Endometrial microvascular endothelial cells (primary cell): ENCODE measurements around the gene ZHX3. TPM values are rescaled to one million over a fixed set of nuclear protein-coding genes. Genes with fewer than 3 reads are reported as not detected.

Source experiments
- in situ Hi-C: cut with HindIII; loops from 2 replicates; pipeline ENCODE4 v1.10.0; 2017; ENCODE audit warnings: low sequenced_read_pairs, low pct_unique_long_range_greater_than_20kb; ENCODE audit errors: inconsistent ontology term
- total RNA-seq: library from RNA; depleted of rRNA; stranded (reverse); fragments of >200 nt; gene quantifications from one replicate; pipeline ENCODE4 v1.2.3, GENCODE V29; 2015; ENCODE audit errors: inconsistent ontology term

ZHX3 gene
- total RNA-seq, 1 donor from 2014 or later = 10.2 TPM

- in situ Hi-C loops = no loop called here
Observed at GRCh38 chr20:41308290-41308711, 9.2 kb downstream of the ZHX3 start.

DNA sequence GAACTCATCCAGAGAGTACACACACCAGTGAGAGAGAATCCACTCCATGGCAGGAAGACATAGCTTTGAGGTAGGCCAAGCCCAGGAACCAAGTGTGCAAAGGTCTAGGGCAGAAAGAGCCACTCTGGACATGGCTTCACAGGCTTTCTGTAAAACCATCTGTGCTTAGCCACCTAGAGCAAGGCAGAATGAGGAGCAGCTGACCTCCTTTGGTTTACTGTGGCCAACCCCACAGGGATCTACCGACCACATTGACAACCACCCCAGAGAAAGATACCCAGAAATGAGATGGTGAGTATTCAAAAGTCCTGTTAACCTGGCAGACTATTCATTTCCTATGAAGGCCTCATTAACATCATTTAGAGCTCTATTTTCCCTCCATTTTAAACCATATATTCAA, 10.5 kb downstream of the ZHX3 start:
- in situ Hi-C loops = no loop called here

DNA sequence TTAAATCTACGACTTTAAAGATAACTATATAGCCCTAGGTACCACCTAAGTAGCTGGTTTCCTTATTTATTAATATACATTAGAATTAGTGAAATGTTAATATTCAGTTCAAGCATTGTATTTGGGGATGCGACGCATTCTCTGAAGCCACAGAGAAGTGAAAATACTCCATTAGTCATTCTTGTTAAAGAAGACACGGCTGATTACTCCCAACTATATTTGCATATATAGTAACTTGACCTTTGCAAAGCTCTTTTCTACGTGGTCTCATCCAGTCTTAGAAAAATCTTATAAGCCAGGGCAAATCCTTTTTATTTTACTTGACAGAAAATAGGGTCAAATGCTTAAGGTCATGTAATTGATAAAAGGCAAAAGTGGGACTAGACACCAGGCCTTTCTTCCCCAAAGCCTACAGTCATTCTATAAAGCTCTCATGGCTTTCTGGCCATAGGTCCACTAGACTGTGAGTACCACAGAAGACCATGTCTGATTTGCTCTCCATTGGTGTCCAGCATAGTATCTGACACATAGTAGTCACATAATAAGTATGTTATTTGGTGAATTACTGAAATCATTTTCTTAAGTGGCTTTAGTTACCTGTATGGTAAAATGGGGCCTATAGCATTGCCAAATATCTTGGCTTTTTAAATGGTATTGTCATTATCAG, 11.3 kb downstream of the ZHX3 start:
- in situ Hi-C loops = no loop called here

- in situ Hi-C loops = no loop called here
Observed at GRCh38 chr20:41304424-41305079, 13.0 kb downstream of the ZHX3 start.

DNA sequence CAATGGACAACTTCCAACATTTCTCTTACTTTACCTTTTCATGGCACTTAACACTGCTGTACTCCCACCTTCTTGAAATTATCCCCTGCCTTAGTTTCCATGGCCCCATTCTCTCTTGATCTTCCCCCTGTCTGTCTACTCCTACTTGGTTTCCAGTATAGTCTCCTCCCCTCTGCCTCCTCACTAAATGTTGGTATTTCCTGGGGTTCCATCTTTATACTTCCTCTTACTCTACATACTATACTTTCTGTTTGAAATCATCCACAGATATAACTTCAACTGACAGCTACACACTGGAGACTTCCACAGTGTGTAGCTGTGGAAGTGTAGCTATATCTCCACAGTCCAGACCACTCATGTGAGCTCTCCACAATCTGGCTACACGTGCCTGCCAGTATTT, 13.5 kb downstream of the ZHX3 start:
- in situ Hi-C loops = no loop called here

- in situ Hi-C loops = no loop called here
Observed at GRCh38 chr20:41300886-41301285, 16.6 kb downstream of the ZHX3 start.

DNA sequence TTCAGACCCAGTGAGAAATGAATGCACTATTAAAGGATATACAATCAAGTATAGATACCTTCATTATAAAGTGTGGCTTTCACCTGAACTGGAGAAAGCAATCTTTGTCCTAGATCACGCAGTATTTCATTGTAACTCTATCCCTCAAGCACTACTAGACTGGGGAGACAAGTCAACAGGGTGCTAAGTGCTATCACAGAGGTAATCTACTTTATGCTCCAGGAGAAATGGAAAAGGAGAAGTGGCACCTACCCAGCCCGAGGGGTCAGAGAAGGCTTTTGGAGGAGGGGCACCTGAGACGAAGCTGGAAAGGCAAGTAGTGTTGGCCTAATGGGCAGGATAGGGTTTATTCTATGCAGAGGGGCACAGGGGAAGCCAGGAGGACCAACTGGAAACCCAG, 17.1 kb downstream of the ZHX3 start:
- in situ Hi-C loops = no loop called here

GRCh38 chr20:41299899-41300298, 17.6 kb downstream of the ZHX3 start:
- in situ Hi-C loops = no loop called here

DNA sequence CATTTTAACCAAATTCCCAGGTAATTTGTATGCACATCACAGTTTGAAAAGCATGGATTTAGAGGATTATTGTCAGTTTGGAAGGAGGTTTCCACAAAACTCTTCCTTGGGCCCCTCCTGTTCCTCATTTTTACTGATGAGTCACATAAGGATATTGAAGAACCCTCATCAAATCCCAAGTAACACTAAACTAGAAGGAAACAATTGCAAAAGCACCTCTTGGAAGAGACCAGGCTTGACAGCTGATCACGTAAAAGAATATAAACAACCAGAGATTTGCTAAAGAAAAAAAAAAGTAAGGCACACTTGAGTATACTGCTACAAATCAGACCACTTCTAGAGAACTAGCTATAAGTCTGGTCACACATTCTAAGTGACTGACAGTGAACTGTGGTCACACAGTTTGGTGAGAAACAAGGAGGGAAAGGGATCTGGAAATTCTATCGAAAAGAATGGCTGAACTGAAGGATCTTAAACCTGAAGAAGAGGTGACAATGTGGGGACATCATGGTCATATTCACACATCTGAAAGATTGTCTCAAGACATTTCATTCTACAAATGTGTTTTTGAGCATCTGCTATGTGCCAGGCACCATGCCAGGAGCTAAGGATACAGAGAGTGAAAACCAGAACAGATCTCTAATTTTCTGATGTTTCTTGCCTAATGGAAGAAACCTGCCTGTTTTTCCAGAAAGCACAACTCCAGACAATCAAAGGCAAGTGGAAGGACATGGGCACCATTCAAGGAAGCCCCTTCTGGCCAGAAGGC, 24.1 kb downstream of the ZHX3 start:
- in situ Hi-C loops = no loop called here

DNA sequence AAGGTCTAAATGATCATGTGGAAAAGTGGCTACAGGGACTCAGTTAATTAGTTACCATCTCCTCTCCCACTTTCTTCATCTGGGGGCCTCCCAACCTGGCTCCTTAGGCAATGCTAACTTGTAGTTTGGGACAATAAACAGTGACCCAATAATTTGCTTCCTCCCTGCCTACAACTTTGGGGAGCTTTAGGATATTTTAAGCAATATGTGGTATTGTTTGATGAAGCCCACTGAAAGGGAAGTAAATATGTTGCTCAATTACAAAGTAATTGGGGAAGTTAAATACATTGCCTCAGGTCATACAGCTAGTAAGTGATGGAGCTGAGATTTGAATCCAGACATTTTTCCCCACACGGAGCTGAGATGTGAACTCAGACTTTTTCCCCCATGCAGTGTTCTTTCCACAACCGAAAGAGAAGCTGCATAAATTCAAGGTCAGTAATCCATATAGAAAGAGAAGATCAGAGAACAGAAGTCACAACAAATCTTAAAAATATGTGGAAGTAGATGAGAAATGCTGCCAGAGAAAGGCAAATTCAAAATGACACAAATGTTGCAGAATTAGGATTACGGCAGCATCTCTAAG, 26.6 kb downstream of the ZHX3 start:
- in situ Hi-C loops = no loop called here

GRCh38 chr20:41287327-41287726, 30.2 kb downstream of the ZHX3 start:
- in situ Hi-C loops = no loop called here

DNA sequence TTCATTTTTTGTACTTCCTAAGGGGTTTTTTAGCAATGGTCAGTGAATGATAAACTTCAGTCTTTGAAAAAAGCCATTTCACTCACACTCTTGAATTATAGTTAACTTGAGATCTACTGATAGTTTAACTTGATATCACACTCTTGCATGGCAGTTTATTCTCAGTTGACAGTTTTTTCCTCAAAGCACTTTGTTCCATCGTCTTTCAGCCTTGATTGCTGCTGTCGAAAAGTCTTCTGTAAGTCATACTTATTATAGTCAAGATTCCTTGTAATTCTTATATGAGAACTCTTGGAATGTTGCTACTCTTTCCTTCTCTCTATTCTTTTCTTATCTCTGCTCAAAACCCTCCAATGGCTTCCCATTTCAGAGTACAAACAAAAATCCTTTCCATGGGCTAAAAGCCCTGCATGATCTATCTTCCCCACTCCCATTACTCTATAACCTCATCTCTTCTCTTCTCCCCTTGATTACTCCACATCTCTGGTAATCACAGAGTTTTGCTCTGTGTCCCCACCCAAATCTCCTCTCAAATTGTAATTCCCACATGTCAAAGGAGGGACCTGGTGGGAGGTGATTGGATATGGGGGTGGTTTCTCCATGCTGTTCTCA, 31.2 kb downstream of the ZHX3 start:
- in situ Hi-C loops = no loop called here

GRCh38 chr20:41279546-41280225, 37.8 kb downstream of the ZHX3 start:
- in situ Hi-C loops = no loop called here

DNA sequence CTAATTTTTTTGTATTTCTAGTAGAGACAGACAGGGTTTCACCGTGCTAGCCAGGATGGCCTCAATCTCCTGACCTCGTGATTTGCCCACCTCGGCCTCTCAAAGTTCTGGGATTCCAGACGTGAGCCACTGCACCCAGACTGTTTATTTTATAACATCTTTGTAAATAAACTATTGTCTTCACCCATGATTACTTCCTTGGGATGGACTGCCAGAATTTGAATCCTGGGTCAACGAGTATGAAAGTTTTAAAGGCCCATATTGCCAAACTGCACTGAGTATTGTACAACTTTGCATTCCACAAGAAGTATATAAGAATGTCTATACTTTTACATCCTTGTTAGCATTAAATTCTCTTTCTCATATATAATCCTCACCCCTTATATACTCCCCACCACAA, 38.6 kb downstream of the ZHX3 start:
- in situ Hi-C loops = no loop called here

- in situ Hi-C loops = no loop called here
Observed at GRCh38 chr20:41277049-41277448, 40.5 kb downstream of the ZHX3 start.

DNA sequence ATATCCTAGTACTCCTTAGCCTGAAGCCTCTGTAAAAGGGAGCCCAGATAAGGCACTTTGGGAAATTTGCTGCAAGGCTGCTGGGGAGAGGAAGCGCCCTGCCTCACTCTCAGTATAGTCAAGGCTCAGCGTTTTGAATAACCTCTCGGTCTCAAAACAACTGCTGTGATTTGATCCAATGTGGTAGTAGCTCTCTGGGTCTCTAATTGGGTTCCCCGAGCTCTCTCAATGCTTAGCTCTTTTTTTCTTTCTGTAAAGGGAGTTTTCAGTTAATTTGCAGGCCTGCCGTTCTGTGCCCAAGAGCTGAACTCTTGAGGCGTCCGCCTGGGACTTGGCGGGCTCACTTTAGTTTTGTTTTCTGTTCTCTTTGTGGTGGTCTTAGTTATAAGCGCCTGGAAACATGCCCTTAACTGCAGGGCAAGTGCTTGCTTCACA, 41.2 kb downstream of the ZHX3 start:
- in situ Hi-C loops = no loop called here

DNA sequence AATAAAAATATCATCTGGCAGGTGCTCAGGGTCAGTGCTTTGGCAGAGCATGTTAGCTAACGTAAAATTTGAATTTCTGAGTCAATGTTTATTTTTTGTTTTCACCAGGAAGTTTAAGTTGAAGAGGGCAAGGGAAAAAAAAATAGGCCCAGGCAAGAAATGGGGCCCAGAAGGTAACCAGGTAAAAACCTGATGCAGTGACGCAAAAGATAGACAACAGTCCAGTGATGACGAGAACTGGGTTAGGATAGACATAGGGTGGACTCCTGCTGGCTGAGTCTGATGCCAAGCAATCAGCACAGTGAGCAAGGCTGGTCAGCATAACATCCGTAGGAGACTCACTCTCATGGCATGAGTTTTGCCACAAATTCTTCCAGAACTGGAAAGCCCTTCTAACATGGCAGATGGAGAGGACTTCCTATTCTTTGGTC, 42.2 kb downstream of the ZHX3 start:
- in situ Hi-C loops = no loop called here

DNA sequence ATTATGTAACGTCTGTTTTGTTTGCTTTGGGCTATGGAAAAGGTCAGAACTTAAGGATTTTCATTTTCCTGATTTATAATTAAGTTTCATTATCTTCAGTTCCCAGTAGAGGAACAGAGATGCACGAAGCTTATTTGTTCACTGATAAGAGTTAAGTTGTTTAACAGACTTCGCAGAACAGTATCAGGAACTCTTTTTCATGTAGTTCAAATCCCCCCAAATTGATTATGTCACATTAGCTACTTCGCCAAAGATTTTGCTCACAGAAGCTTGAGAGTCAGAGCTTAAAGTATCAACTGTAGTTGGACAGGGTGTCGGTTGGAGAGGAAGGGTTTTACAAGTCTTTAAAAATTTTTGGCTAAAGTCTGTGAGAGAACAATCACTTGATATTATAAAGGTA, 43.4 kb downstream of the ZHX3 start:
- in situ Hi-C loops = no loop called here

DNA sequence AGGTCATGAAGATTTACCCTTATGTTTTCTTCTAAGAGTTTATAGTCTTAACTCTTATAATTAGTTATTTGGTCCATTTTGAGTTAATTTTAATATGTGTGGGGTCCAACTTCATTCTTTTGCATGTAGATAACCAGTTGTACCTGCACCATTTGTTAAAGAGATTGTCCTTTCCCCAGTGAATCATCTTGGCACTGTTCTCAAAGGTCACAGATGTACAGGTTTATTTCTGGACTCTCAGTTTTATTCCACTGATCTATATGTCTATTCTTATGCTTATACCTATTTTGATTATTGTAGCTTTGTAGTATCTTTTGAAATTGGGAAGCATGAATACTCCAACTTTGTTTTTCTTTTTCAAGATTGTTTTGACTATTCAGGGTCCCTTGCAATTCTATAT, 44.1 kb downstream of the ZHX3 start:
- in situ Hi-C loops = no loop called here
